Epithelial cell of proximal tubule (primary cell): ENCODE measurements around the gene GANC. TPM values are rescaled to one million over a fixed set of nuclear protein-coding genes. Genes with fewer than 3 reads are reported as not detected.

Experiments used
- DNase-seq: peaks from one replicate; pipeline ENCODE4 v3.0.0-alpha.2; 2011; ENCODE audit warnings: low read depth
- H3K4me3 ChIP-seq: 2 replicates; pipeline ENCODE4 v1.5.1; 2011; ENCODE audit warnings: low read depth, mild to moderate bottlenecking, low read length
- CTCF ChIP-seq: conservative IDR thresholded peaks from 2 replicates; pipeline ENCODE4 v1.5.1; 2012; ENCODE audit warnings: low read depth, mild to moderate bottlenecking, low read length
- total RNA-seq: library from RNA; depleted of rRNA; stranded (reverse); fragments of >200 nt; gene quantifications from 2 replicates; pipeline ENCODE4 v1.2.3, GENCODE V29; 2015

Gene GANC
- total RNA-seq, 1 donor from 2014 or later, result 13.1 TPM

GRCh38 chr15:42401544-42402454 lies 128.8 kb downstream of the GANC start:
- TF ChIP-seq CTCF, result no peak
- DNase-seq, result no peak
- H3K4me3 ChIP-seq, result no peak overlapping the region

GRCh38 chr15:42402455-42403205 lies 129.6 kb downstream of the GANC start:
- TF ChIP-seq CTCF, result no peak
- H3K4me3 ChIP-seq, result no peak overlapping the region
- DNase-seq, result no peak

- no peak for DNase-seq
- TF ChIP-seq CTCF, result no peak
Measured at GRCh38 chr15:42403389-42403788, 130.4 kb downstream of the GANC start.

GRCh38 chr15:42404461-42405235 lies 131.6 kb downstream of the GANC start:
- TF ChIP-seq CTCF, result no peak
- no peak overlapping the region for H3K4me3 ChIP-seq
- DNase-seq, result no peak

More at GRCh38 chr15:42403389-42403788, 130.4 kb downstream of the GANC start:
- H3K4me3 ChIP-seq, result no peak overlapping the region

GRCh38 chr15:42405863-42406482 lies 133.0 kb downstream of the GANC start:
- no peak for TF ChIP-seq CTCF
- DNase-seq, result no peak
- no peak overlapping the region for H3K4me3 ChIP-seq

Other genes with a start within 250 kb of the GANC start
- not detected in 2 replicates for gene PLA2G4D, start 178.6 kb upstream of the GANC start, total RNA-seq
- 0.40 and 0.72 TPM in 2 replicates for gene PLA2G4F, start 116.6 kb upstream of the GANC start, total RNA-seq
- gene VPS39, start 64.9 kb upstream of the GANC start, total RNA-seq, result 15.9 and 29.1 TPM in 2 replicates
- gene TMEM87A, start 232 bp downstream of the GANC start, total RNA-seq, result 27.8 and 31.1 TPM in 2 replicates
- gene CAPN3, start 86.3 kb downstream of the GANC start, total RNA-seq, result 0.43 and 1.2 TPM in 2 replicates
- gene ZNF106, start 217.9 kb downstream of the GANC start, total RNA-seq, result 26.8 and 27.1 TPM in 2 replicates
- gene SNAP23, start 222.4 kb downstream of the GANC start, total RNA-seq, result 68.6 and 76.4 TPM in 2 replicates